Measurements from ENCODE around the gene SYNDIG1. TPM values are rescaled to one million over a fixed set of nuclear protein-coding genes. Genes with fewer than 3 reads are reported as not detected.

Gene SYNDIG1
- total and polyA plus RNA-seq, 9 of the 15 experiments (the other 6 are each of a cell fraction or from before 2014, with no cell fraction given): not detected

DNA sequence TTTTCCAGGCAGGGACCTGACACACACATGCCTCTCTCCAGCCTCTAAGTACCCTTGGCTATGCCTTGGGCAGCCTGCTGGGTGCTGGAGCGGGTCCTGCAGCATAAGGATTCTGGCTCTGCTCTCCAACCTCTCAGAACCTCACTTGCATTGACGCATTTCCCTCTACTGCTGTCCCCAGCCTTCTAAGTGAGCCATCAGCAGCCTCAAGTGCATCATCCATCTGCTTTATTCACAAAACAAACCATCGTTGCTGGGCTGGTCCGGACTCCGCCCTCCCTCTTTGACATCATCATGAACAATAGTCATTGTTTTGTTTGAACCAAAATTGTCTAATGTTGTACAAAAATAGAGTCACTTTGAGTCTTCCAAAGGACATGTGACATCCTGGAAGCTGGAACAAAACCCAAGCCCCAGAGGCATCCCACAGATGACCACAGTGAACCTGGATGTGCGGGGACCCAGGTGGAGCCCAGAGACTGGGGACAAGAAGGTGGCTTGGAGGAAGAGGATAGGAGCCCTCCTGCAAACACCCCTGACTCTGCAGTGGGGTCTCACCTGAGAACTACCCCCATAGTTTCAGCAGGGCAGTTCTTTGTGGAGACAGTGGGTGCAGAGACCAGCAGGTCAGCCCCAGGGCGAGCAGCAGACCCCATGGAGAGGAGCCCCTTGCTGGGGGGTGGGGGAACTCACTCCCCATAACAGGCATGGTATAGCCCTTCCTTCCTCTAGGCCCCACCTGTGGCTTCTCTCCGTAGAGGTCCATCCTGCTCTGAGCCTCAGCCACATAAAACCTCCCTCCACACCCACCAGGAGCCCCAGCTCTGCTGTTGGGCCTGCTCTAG, 230.1 kb downstream of the SYNDIG1 start:
- Histone ChIP-seq H3K27me3 (ENCODE audit: control insufficient read depth in 2 of 2, insufficient read depth in 2 of 2, low read length in 2 of 2) (no peaks in the 10 kb centered on the region; a peak in 1 of 5 replicates), H3K36me3 (ENCODE audit: control insufficient read depth, insufficient read depth, low read length) (no peaks in the 10 kb centered on the region), H3K4me3 (no peak overlapping the region), H3K4me1 (replicated peaks in 1 of 2; ENCODE audit: control insufficient read depth in 2 of 2, insufficient read depth in 2 of 2, low read length in 2 of 2) (no peaks in the 10 kb centered on the region), H3K9me3 (replicated peaks; ENCODE audit: control insufficient read depth, insufficient read depth, low read depth, low read length) (no peaks in the 10 kb centered on the region), H3K9ac (ENCODE audit: insufficient read depth in 1 of 2, low read depth in 2 of 2, low read length in 2 of 2) (no peak overlapping the region), H2AFZ (ENCODE audit: low read depth, low read length) (no peak overlapping the region), H3K27ac (ENCODE audit: extremely low read depth, low read depth, low read length) (no peak overlapping the region), H4K20me1 (replicated peaks; ENCODE audit: control insufficient read depth, insufficient read depth, low read length) (no peaks in the 10 kb centered on the region), H3K9me1 (ENCODE audit: control insufficient read depth, insufficient read depth, low read length) (no peaks in the 10 kb centered on the region), H3K4me2 (ENCODE audit: insufficient read depth, low read length) (no peak overlapping the region), H3K79me2 (ENCODE audit: control insufficient read depth, insufficient read depth, low read length) (no peaks in the 10 kb centered on the region)
- 0% methylated on average over 8 of the region's 8 CpGs for WGBS (ENCODE audit: insufficient coverage, low coverage, missing lambda C conversion rate)
- no TSS peak for BruUV-seq (replicated peaks)
- ChIA-PET CTCF (ENCODE audit: low intra/inter-chr PET ratio) (no interaction called here), POLR2A (no interaction called here)
- intact Hi-C loops (cut with micrococcal nuclease): no loop called here
- DNase-seq (ENCODE audit: extremely low read depth in 1 of 4, low spot score in 3 of 4) (no peak), FAIRE-seq (no peak), ATAC-seq (no peak)
- in situ Hi-C loops (cut with MboI): no loop called here
- TF ChIP-seq HIVEP1 (CRISPR knock-in tag; IDR thresholded peaks at IDR 0.05): no peak

DNA sequence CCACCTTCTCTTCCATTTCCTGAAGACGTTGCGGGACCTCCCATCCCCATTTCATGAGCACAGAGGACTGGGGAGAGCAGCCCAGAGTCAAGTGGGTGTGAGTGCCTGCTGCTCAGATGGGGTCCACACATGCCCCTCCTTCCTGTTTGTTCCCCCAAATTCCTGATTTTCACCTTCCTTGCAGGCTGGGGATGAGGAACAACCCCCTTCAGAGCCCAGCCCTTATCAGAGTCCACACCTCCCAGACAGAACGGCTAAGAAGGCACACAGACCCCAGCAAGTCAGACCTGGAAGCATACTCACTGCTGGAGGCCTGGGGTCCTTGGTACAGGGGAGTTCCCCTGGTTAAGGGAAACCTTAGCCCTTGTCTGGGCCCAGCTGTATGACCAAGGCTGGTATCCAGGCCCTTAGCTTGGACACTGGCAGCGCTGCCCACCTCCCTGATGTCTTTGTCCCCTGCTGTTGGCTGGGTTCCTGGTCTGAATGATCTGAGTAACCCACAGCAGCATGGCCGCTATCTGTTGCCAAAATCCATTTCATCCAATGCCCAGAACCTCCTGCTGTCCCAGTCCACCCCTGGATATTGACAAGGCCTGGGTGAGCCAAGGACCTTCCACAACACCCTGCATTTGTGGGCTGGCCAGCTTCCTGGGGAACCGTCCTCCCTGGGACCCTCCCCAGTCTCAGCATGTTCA, 230.9 kb downstream of the SYNDIG1 start:
- Histone ChIP-seq H3K4me1 (replicated peaks in 1 of 2; ENCODE audit: control insufficient read depth in 2 of 2, insufficient read depth in 2 of 2, low read length in 2 of 2) (no peaks in the 10 kb centered on the region), H3K79me2 (ENCODE audit: control insufficient read depth, insufficient read depth, low read length) (no peaks in the 10 kb centered on the region), H2AFZ (ENCODE audit: low read depth, low read length) (no peak overlapping the region), H3K9me3 (replicated peaks; ENCODE audit: control insufficient read depth, insufficient read depth, low read depth, low read length) (no peaks in the 10 kb centered on the region), H3K4me3 (no peak overlapping the region), H3K9ac (ENCODE audit: insufficient read depth in 1 of 2, low read depth in 2 of 2, low read length in 2 of 2) (no peak overlapping the region), H3K4me2 (ENCODE audit: insufficient read depth, low read length) (no peak overlapping the region), H3K9me1 (ENCODE audit: control insufficient read depth, insufficient read depth, low read length) (no peaks in the 10 kb centered on the region), H3K36me3 (ENCODE audit: control insufficient read depth, insufficient read depth, low read length) (no peaks in the 10 kb centered on the region), H3K27me3 (ENCODE audit: control insufficient read depth in 2 of 2, insufficient read depth in 2 of 2, low read length in 2 of 2) (no peaks in the 10 kb centered on the region; a peak in 1 of 5 replicates), H4K20me1 (replicated peaks; ENCODE audit: control insufficient read depth, insufficient read depth, low read length) (no peaks in the 10 kb centered on the region), H3K27ac (ENCODE audit: extremely low read depth, low read depth, low read length) (no peak overlapping the region)
- TF ChIP-seq, protein P1, sequence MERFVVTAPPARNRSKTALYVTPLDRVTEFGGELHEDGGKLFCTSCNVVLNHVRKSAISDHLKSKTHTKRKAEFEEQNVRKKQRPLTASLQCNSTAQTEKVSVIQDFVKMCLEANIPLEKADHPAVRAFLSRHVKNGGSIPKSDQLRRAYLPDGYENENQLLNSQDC (CRISPR knock-in tag; IDR thresholded peaks at IDR 0.05): no peak
- TF ChIP-seq TRIM28 (IDR thresholded peaks at IDR 0.05) (no peak), BDP1 (IDR thresholded peaks at IDR 0.05; ENCODE audit: insufficient read depth, insufficient read length) (no peak), NRF1 (conservative IDR thresholded peaks at IDR 0.05 in 1 of 2, IDR thresholded peaks at IDR 0.05 in 1 of 2) (no peak), SIN3A (IDR thresholded peaks at IDR 0.05; ENCODE audit: borderline replicate concordance in 2 of 2, control insufficient read depth in 1 of 2, low read depth in 2 of 2, low read length in 2 of 2) (no peak)
- TF ChIP-seq, protein P2, sequence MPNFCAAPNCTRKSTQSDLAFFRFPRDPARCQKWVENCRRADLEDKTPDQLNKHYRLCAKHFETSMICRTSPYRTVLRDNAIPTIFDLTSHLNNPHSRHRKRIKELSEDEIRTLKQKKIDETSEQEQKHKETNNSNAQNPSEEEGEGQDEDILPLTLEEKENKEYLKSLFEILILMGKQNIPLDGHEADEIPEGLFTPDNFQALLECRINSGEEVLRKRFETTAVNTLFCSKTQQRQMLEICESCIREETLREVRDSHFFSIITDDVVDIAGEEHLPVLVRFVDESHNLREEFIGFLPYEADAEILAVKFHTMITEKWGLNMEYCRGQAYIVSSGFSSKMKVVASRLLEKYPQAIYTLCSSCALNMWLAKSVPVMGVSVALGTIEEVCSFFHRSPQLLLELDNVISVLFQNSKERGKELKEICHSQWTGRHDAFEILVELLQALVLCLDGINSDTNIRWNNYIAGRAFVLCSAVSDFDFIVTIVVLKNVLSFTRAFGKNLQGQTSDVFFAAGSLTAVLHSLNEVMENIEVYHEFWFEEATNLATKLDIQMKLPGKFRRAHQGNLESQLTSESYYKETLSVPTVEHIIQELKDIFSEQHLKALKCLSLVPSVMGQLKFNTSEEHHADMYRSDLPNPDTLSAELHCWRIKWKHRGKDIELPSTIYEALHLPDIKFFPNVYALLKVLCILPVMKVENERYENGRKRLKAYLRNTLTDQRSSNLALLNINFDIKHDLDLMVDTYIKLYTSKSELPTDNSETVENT (CRISPR knock-in tag; IDR thresholded peaks at IDR 0.05): no peak
- in situ Hi-C loops (cut with MboI) (no loop called here), intact Hi-C loops (cut with micrococcal nuclease) (no loop called here)
- WGBS (ENCODE audit: insufficient coverage, low coverage, missing lambda C conversion rate): 0% methylated on average over 5 of the region's 6 CpGs
- no peak for ATAC-seq
- BruUV-seq (replicated peaks): no TSS peak
- no peak for DNase-seq (ENCODE audit: extremely low read depth in 1 of 4, low spot score in 3 of 4)
- ChIA-PET CTCF (ENCODE audit: low intra/inter-chr PET ratio) (no interaction called here), POLR2A (no interaction called here)
- FAIRE-seq: no peak
